Karpas-422 (cell line): ENCODE measurements around the gene CRYM. TPM values are rescaled to one million over a fixed set of nuclear protein-coding genes. Genes with fewer than 3 reads are reported as not detected.
A peak's percentile ranks its signal among the peaks of the same experiment; 100 is the strongest.
"Not testable (repeated sequence)": the region's sequence is repeated elsewhere in the genome, so short reads cannot be mapped to it uniquely, and the experiment has no call there.

Source experiments
- DNase-seq: peaks from one replicate; pipeline ENCODE4 v3.0.0-alpha.2; 2015
- H2AFZ ChIP-seq: fragments of 200-600 bp; sonication (generic); 2 replicates; pipeline ENCODE4 v1.6.1; 2014; ENCODE audit warnings: antibody characterized with exemption, low read length, mixed read lengths
- H3K27ac ChIP-seq: fragments of 200-600 bp; sonication (generic); 2 replicates; pipeline ENCODE4 v1.5.1; 2014; ENCODE audit warnings: mild to moderate bottlenecking, low read length, moderate library complexity
- H3K27me3 ChIP-seq: fragments of 200-600 bp; sonication (generic); 2 replicates; pipeline ENCODE4 v1.6.1; 2014; ENCODE audit warnings: low read length, mixed read lengths
- H3K36me3 ChIP-seq: fragments of 200-600 bp; sonication (generic); 2 replicates; pipeline ENCODE4 v1.6.1; 2014; ENCODE audit warnings: low read length, mixed read lengths; ENCODE audit not compliant: insufficient read depth
- H3K4me1 ChIP-seq: fragments of 200-600 bp; sonication (generic); 2 replicates; pipeline ENCODE4 v1.6.1; 2014; ENCODE audit warnings: mild to moderate bottlenecking, low read length, mixed read lengths
- H3K4me2 ChIP-seq: fragments of 200-600 bp; sonication (generic); 2 replicates; pipeline ENCODE4 v1.6.1; 2014; ENCODE audit warnings: low read length, low read depth, mild to moderate bottlenecking; ENCODE audit not compliant: poor library complexity, severe bottlenecking
- H3K4me3 ChIP-seq: fragments of 200-600 bp; sonication (generic); 2 replicates; pipeline ENCODE4 v1.5.1; 2014; ENCODE audit warnings: mild to moderate bottlenecking, antibody characterized with exemption, low read length, mixed read lengths
- H3K79me2 ChIP-seq: fragments of 200-600 bp; sonication (generic); 2 replicates; pipeline ENCODE4 v1.6.1; 2014; ENCODE audit warnings: mild to moderate bottlenecking, low read length, mixed read lengths
- H3K9ac ChIP-seq: fragments of 200-600 bp; sonication (generic); 2 replicates; pipeline ENCODE4 v1.6.0; 2014; ENCODE audit warnings: low read length
- H3K9me2 ChIP-seq: fragments of 200-600 bp; sonication (generic), shearing (Covaris generic); replicated peaks from 2 replicates; pipeline ENCODE4 v1.6.0; 2014; ENCODE audit warnings: mild to moderate bottlenecking, low read length, moderate library complexity; ENCODE audit not compliant: insufficient read depth
- H3K9me3 ChIP-seq: fragments of 300-700, 200-600 bp; sonication (generic); 2 replicates; pipeline ENCODE4 v1.6.1; 2014; ENCODE audit warnings: low read length, mixed read lengths
- H4K20me1 ChIP-seq: fragments of 200-600 bp; sonication (generic); 2 replicates; pipeline ENCODE4 v1.6.1; 2014; ENCODE audit warnings: mild to moderate bottlenecking, antibody characterized with exemption, low read length, low read depth; ENCODE audit not compliant: insufficient read depth
- total RNA-seq: library from RNA; depleted of rRNA; stranded (reverse); fragments of >200 nt; shearing (Covaris generic); gene quantifications from 2 replicates; pipeline ENCODE4 v1.2.3, GENCODE V29; 2014; ENCODE audit warnings: low replicate concordance; rRNA removed

Gene CRYM
- total RNA-seq, result 6.8 and 7.1 TPM in 2 replicates

DNA sequence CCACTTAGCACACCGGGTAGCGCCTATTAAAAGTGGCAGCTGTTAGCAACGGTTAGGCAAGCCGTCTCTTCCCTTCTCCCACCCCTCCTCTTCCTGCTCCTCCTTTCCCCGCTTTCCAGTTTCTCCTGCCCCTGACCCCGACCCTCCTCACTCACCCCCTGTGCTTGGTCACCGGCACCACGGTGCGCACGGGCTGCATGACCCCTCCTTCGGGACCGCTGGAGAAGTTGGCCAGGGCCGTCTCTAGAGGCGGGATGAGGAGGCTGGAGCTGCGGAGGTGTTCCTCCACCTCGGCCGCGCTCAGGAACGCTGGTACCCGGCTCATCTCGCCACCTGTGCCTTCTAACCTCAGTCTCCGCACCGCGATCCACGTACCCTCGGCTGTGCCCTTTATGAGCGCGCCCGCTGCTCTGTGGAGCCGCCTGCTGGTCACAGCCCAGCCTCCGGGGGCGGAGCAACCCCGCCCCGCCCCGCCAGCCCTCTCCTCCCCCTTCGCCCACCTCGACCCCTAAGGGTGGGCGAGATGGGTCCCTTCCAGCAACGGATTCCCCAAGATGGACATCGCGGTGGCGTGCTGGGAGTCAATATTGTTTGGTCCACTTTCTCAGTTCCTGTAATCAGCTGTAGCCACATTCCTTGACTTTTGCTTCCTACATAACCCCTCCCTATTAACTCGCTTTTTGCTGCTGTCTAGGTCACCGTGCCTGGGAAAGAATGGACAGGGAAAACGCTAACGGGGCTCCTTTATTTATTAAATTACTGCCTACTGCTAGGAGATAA lies at the start of gene CRYM:
Gene CRYM (minus strand): TSS at position 364 of the 780 bp plus-strand sequence. CDS start 39 bp downstream, at position 325.
- no peaks in the 10 kb centered on the region for H3K9me3 ChIP-seq
- no peaks in the 10 kb centered on the region for H3K27me3 ChIP-seq
- no peaks in the 10 kb centered on the region for H3K36me3 ChIP-seq
- no peak within 1 kb of the TSS for H3K4me3 ChIP-seq
- H3K27ac ChIP-seq, result no peak within 1 kb of the TSS
- no peaks in the 10 kb centered on the region for H3K79me2 ChIP-seq
- no peaks in the 10 kb centered on the region for H3K9me2 ChIP-seq
- no peak within 1 kb of the TSS for H2AFZ ChIP-seq
- DNase-seq, result peak; percentile 85
- H3K4me1 ChIP-seq, result peaks cover 53% of the 10 kb centered on the region
- no peak within 1 kb of the TSS for H3K9ac ChIP-seq
- H3K4me2 ChIP-seq, result peak within 1 kb of the TSS; percentile 44
- H4K20me1 ChIP-seq, result no peaks in the 10 kb centered on the region

DNA sequence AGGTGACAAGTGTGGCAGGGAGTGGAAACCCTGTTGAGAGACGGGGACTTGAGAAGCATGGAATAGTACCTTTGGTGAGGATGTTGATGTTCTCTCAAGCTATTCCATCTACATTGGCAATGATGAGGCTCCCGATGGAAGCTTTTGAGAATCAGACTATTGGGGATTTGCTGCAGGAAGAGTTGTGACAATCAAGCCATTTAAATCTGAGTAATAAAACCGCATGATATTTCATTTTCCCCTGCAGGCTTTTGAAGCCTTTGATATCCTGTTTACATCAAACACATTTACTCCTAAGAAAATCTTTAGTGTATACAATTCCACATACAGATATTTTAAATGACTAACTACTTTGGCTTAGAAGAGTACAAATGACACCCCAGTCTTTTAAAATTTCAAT lies 49.0 kb upstream of the CRYM start:
- H3K79me2 ChIP-seq, result no peaks in the 10 kb centered on the region
- H3K9me2 ChIP-seq, result no peaks in the 10 kb centered on the region
- H3K27ac ChIP-seq, result no peak overlapping the region
- H2AFZ ChIP-seq, result no peak overlapping the region
- H4K20me1 ChIP-seq, result no peaks in the 10 kb centered on the region
- H3K4me1 ChIP-seq, result no peaks in the 10 kb centered on the region
- no peak for DNase-seq
- H3K36me3 ChIP-seq, result peaks cover 26% of the 10 kb centered on the region
- no peaks in the 10 kb centered on the region for H3K27me3 ChIP-seq
- peaks cover 3% of the 10 kb centered on the region; the same call in 1 of the 2 replicates for H3K9me3 ChIP-seq
- no peak overlapping the region for H3K4me3 ChIP-seq
- H3K4me2 ChIP-seq, result no peak overlapping the region
- no peak overlapping the region for H3K9ac ChIP-seq

DNA sequence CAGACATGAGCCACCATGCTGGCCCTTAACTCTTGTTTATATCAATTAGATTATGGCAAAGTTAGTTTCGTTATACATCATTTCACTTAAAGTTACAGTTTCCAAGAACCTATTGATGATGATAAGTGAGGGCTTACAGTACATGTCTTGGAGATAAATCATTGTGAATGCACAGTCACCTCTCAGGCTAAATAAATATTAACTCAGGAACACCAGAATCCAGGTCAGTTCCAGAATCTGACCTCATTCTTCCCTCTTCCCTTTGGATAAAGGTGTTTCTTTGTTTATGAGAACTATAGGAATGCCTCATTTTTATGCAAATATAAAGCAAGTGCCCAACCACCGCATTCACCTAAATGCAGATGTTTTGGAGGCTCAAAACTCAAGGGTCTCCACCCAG lies 48.4 kb upstream of the CRYM start:
- Histone ChIP-seq H3K9ac (no peak overlapping the region), H4K20me1 (no peaks in the 10 kb centered on the region), H3K27me3 (no peaks in the 10 kb centered on the region), H3K4me3 (no peak overlapping the region), H2AFZ (no peak overlapping the region), H3K4me1 (no peaks in the 10 kb centered on the region), H3K79me2 (no peaks in the 10 kb centered on the region), H3K9me2 (no peaks in the 10 kb centered on the region), H3K4me2 (no peak overlapping the region), H3K27ac (no peak overlapping the region), H3K9me3 (peaks cover 3% of the 10 kb centered on the region; the same call in 1 of the 2 replicates), H3K36me3 (peaks cover 26% of the 10 kb centered on the region)
- no peak for DNase-seq

DNA sequence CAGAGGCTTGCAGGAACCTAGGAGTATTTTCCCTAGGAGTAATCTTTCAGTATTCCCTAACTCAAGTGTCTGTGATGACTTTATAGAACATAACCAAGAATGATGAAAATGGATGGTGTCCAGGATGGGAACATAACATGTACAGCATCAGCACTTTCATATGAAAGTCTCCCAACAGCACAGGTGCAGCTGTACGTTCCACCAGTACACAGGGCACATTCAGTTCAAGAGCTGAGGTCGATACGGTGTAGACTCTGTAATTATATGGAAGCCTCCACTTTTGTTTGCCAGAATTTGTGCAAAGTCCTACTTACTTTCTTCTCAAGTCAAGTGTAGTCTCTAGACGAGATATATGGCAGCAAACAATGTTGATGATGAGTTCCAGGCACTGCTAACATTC lies 46.2 kb upstream of the CRYM start:
- no peaks in the 10 kb centered on the region for H3K9me2 ChIP-seq
- H3K27ac ChIP-seq, result no peak overlapping the region
- H3K27me3 ChIP-seq, result no peaks in the 10 kb centered on the region
- peaks cover 3% of the 10 kb centered on the region; the same call in 1 of the 2 replicates for H3K9me3 ChIP-seq
- H3K79me2 ChIP-seq, result no peaks in the 10 kb centered on the region; the same call in 1 of the 2 replicates
- peaks cover 35% of the 10 kb centered on the region for H3K36me3 ChIP-seq
- no peak overlapping the region for H2AFZ ChIP-seq
- no peaks in the 10 kb centered on the region for H4K20me1 ChIP-seq
- H3K4me1 ChIP-seq, result no peaks in the 10 kb centered on the region
- H3K4me3 ChIP-seq, result no peak overlapping the region
- no peak for DNase-seq
- H3K9ac ChIP-seq, result no peak overlapping the region
- H3K4me2 ChIP-seq, result no peak overlapping the region

DNA sequence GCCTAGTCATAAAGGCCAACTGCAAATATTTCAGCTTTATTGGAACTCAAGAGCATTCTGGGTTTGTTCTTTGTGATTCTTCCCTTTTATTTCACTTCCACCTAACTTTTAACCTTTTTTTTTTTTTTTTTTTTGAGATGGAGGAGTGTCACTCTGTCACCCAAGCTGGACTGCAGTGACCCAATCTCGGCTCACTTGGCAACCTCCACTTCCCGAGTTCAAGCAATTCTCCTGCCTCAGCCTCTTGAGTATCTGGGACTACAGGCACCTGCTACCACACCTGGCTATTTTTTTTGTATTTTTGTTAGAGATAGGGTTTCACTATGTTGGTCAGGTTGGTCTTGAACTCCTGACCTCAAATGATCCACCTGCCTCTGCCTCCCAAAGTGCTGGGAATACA lies 44.2 kb upstream of the CRYM start:
- not testable (repeated sequence) for H3K4me1 ChIP-seq, H3K27me3 ChIP-seq, H3K9ac ChIP-seq, H4K20me1 ChIP-seq, H3K79me2 ChIP-seq, H3K9me3 ChIP-seq, H3K4me2 ChIP-seq, H3K9me2 ChIP-seq, H3K27ac ChIP-seq, H3K4me3 ChIP-seq, DNase-seq, H2AFZ ChIP-seq
- peaks cover 34% of the 10 kb centered on the region for H3K36me3 ChIP-seq

DNA sequence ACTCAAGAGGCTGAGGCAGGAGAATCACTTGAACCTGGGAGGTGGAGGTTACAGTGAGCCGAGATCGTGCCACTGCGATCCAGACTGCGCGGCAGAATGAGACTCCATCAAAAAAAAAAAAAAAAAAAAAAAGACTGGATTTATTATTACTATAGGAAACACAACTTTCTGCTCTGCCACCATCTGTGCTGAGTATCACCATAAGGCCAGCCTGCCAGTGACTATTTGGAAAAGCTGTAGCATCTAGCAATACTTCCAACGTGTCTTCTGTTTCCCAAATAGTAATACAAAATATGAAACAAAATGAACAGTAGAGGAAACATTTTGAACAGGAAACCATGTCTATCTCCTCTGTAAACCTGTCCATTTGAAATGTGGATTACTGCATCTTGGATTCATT lies 43.6 kb upstream of the CRYM start:
- H3K4me2 ChIP-seq, result no peak overlapping the region
- H2AFZ ChIP-seq, result no peak overlapping the region
- H3K9me3 ChIP-seq, result peaks cover 1% of the 10 kb centered on the region; the same call in 1 of the 2 replicates
- H3K9me2 ChIP-seq, result no peaks in the 10 kb centered on the region
- no peak for DNase-seq
- H3K27me3 ChIP-seq, result no peaks in the 10 kb centered on the region
- no peaks in the 10 kb centered on the region for H4K20me1 ChIP-seq
- no peaks in the 10 kb centered on the region for H3K4me1 ChIP-seq
- no peak overlapping the region for H3K4me3 ChIP-seq
- peaks cover 3% of the 10 kb centered on the region; the same call in 1 of the 2 replicates for H3K79me2 ChIP-seq
- H3K9ac ChIP-seq, result no peak overlapping the region
- no peak overlapping the region for H3K27ac ChIP-seq
- H3K36me3 ChIP-seq, result peaks cover 34% of the 10 kb centered on the region

DNA sequence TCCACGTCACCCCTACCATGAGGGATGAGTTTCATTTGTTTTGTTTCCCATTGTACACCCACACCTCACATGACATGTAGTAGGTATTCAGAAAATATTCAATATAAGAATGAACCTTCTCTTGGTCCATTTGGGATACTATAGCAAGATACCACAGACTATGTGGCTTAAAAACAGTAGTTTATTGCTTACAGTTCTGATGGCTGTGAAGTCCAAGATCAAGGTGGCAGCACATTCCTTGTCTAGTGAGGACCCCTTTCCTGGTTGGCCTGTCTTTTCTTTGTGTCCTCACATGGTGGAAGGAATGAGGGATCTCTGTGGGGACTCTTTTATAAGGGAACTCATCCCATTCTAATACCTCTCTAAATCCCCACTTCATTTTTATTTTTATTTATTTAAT lies 36.2 kb upstream of the CRYM start:
- Histone ChIP-seq H3K27ac (no peak overlapping the region), H2AFZ (no peak overlapping the region), H3K4me3 (no peak overlapping the region), H3K4me2 (no peak overlapping the region), H3K79me2 (peaks cover 46% of the 10 kb centered on the region), H3K9ac (no peak overlapping the region), H3K4me1 (peaks cover 21% of the 10 kb centered on the region), H3K9me3 (no peaks in the 10 kb centered on the region), H4K20me1 (no peaks in the 10 kb centered on the region), H3K9me2 (no peaks in the 10 kb centered on the region), H3K27me3 (no peaks in the 10 kb centered on the region), H3K36me3 (peaks cover 28% of the 10 kb centered on the region)
- DNase-seq, result no peak

DNA sequence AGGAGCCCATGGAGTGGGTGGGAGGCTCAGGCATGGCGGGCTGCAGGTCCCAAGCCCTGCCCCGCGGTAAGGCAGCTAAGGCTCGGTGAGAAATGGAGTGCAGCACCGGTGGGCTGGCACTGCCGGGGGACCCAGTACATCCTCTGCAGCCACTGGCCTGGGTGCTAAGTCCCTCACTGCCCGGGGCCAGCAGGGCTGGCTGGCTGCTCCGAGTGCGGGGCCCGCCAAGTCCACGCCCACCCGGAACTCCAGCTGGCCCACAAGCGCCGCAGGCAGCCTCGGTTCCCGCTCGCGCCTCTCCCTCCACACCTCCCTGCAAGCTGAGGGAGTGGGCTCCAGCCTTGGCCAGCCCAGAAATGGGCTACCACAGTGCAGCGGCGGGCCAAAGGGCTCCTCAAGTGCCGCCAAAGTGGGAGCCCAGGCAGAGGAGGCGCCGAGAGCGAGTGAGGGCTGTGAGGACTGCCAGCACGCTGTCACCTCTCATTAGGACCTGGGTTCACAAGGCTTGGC lies 34.8 kb upstream of the CRYM start:
- not testable (repeated sequence) for H3K9me2 ChIP-seq, DNase-seq, H4K20me1 ChIP-seq, H3K4me2 ChIP-seq, H2AFZ ChIP-seq, H3K4me3 ChIP-seq, H3K9ac ChIP-seq, H3K27me3 ChIP-seq, H3K9me3 ChIP-seq, H3K27ac ChIP-seq
- H3K36me3 ChIP-seq, result peaks cover 32% of the 10 kb centered on the region
- peaks cover 60% of the 10 kb centered on the region for H3K79me2 ChIP-seq
- H3K4me1 ChIP-seq, result peaks cover 21% of the 10 kb centered on the region
